Vagina (tissue), 2 donors: ENCODE measurements around the gene PRR14L. TPM values are rescaled to one million over a fixed set of nuclear protein-coding genes. Genes with fewer than 3 reads are reported as not detected.

Experiments
- DNase-seq, 2 donors: peaks; one replicate each; pipeline ENCODE4 v3.0.0-alpha.2; 2017; ENCODE audit errors: extremely low spot score in 2 of 2
- H3K27ac ChIP-seq: fragments of 200-600 bp; sonication (generic); one replicate; pipeline ENCODE4 v1.5.1; 2019
- H3K27me3 ChIP-seq: fragments of 200-600 bp; sonication (generic); one replicate; pipeline ENCODE4 v1.5.1; 2019
- H3K36me3 ChIP-seq, 2 donors: fragments of 200-600 bp; sonication (generic); one replicate each; pipeline ENCODE4 v1.5.1; 2017 to 2019
- H3K4me1 ChIP-seq: fragments of 200-600 bp; sonication (generic); one replicate; pipeline ENCODE4 v1.5.1; 2019
- H3K4me3 ChIP-seq, 2 donors: fragments of 200-600 bp; sonication (generic); 1 replicate in 1 of 2; 2 replicates in 1 of 2; pipeline ENCODE4 v1.5.1; 2016 to 2019
- H3K9me3 ChIP-seq: fragments of 200-600 bp; sonication (generic); one replicate; pipeline ENCODE4 v1.5.1; 2019
- POLR2A ChIP-seq, 2 donors: fragments of 450-650 bp; IDR thresholded peaks; one replicate each; pipeline ENCODE4 v1.6.1; 2017; ENCODE audit warnings: antibody characterized with exemption in 2 of 2, mild to moderate bottlenecking in 2 of 2, moderate library complexity in 2 of 2
- POLR2AphosphoS5 ChIP-seq, 2 donors: sonication (generic); formaldehyde crosslinking; IDR thresholded peaks; one replicate each; pipeline ENCODE4 v1.9.0; 2017; ENCODE audit warnings: antibody characterized with exemption in 2 of 2, mild to moderate bottlenecking in 2 of 2, low read depth in 1 of 2; ENCODE audit not compliant: insufficient read depth in 1 of 2
- intact Hi-C: fragments of 100-400 bp; cut with DNase I; formaldehyde crosslinking; loops from one replicate; pipeline ENCODE4 v1.15.1; 2023
- total RNA-seq: library from RNA; depleted of rRNA; stranded (reverse); fragments of >200 nt; gene quantifications from one replicate; pipeline ENCODE4 v1.2.3, GENCODE V29; 2016
- TF ChIP-seq, protein P1 (sequence below), 3 experiments: fragments of 450-650 bp in 2 of 3; fragments of 200-600 bp in 1 of 3; sonication (generic) in 1 of 3; IDR thresholded peaks; one replicate each; pipeline ENCODE4 v1.5.1; 2017 to 2019; ENCODE audit warnings: antibody characterized with exemption in 3 of 3, mild to moderate bottlenecking in 2 of 3, moderate library complexity in 2 of 3

Gene PRR14L
- total RNA-seq, 1 donor from 2014 or later: 37.3 TPM

DNA sequence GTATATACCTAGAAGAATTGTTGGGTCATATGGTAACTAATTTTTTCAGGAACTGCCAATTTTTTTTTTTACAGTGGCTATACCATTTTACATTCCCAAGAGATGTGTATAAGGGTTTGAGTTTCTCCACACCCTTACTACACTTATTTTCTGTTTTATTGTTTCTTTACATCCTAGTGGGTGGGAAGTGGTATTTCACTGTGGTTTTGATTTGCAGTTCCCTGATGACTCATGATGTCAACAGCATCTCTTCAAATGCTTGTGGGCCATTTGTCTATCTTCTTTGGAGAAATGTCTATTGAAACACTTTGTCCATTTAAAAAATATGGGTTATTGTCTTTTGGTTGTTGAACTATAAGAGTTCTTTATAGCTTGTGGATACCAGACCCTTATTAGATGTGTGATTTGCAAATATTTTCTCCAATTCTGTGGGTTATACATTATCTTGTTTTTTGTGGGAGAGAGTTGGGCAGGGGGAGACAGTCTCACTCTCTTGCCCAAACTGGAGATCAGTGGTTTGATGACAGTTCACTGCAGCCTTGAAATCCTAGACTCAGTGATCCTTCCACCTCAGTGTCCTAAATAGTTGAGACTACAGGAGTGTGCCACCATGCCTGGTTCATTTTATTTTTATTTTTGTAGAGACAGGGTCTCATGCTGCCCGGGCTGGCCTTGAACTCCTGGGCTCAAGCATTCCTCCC is 57.6 kb downstream of the PRR14L start:
- Histone ChIP-seq H3K4me3 (no peak overlapping the region), H3K27ac (no peak overlapping the region), H3K36me3 (peaks cover 0 to 50% of the 10 kb centered on the region in 2 donors), H3K27me3 (no peaks in the 10 kb centered on the region), H3K9me3 (no peaks in the 10 kb centered on the region), H3K4me1 (no peaks in the 10 kb centered on the region)
- DNase-seq: no peak
- intact Hi-C loops: no loop called here
- TF ChIP-seq, protein P1, sequence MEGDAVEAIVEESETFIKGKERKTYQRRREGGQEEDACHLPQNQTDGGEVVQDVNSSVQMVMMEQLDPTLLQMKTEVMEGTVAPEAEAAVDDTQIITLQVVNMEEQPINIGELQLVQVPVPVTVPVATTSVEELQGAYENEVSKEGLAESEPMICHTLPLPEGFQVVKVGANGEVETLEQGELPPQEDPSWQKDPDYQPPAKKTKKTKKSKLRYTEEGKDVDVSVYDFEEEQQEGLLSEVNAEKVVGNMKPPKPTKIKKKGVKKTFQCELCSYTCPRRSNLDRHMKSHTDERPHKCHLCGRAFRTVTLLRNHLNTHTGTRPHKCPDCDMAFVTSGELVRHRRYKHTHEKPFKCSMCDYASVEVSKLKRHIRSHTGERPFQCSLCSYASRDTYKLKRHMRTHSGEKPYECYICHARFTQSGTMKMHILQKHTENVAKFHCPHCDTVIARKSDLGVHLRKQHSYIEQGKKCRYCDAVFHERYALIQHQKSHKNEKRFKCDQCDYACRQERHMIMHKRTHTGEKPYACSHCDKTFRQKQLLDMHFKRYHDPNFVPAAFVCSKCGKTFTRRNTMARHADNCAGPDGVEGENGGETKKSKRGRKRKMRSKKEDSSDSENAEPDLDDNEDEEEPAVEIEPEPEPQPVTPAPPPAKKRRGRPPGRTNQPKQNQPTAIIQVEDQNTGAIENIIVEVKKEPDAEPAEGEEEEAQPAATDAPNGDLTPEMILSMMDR (IDR thresholded peaks at IDR 0.05): no peak
- no peak for TF ChIP-seq POLR2AphosphoS5 (IDR thresholded peaks at IDR 0.05; ENCODE audit: insufficient read depth in 1 of 2, low read depth in 1 of 2)
- TF ChIP-seq POLR2A (IDR thresholded peaks at IDR 0.05): no peak

DNA sequence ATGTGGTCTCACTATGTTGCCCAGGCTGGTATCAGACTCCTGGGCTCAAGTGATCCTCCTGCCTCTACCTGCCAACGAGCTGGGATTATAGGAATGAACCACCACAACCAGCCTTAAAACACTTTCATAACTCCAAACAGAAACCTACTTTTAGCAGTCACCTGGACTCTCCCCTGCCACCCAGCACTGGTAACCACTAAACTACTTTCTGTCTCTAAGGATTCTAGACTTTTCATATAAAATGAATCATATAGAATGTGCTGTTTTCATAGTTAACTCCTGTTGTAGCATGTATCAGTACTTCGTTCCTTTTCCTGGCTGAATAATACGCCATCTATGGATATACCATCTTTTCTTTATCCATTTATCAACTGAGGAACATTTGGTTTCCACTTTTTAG is 58.5 kb downstream of the PRR14L start:
- DNase-seq: no peak
- TF ChIP-seq POLR2A (IDR thresholded peaks at IDR 0.05): no peak
- TF ChIP-seq, protein P1 (IDR thresholded peaks at IDR 0.05): no peak
- no peak for TF ChIP-seq POLR2AphosphoS5 (IDR thresholded peaks at IDR 0.05; ENCODE audit: insufficient read depth in 1 of 2, low read depth in 1 of 2)
- Histone ChIP-seq H3K27ac (no peak overlapping the region), H3K9me3 (no peaks in the 10 kb centered on the region), H3K36me3 (peaks cover 0 to 52% of the 10 kb centered on the region in 2 donors), H3K4me3 (no peak overlapping the region), H3K4me1 (no peaks in the 10 kb centered on the region), H3K27me3 (no peaks in the 10 kb centered on the region)
- intact Hi-C loops: no loop called here

DNA sequence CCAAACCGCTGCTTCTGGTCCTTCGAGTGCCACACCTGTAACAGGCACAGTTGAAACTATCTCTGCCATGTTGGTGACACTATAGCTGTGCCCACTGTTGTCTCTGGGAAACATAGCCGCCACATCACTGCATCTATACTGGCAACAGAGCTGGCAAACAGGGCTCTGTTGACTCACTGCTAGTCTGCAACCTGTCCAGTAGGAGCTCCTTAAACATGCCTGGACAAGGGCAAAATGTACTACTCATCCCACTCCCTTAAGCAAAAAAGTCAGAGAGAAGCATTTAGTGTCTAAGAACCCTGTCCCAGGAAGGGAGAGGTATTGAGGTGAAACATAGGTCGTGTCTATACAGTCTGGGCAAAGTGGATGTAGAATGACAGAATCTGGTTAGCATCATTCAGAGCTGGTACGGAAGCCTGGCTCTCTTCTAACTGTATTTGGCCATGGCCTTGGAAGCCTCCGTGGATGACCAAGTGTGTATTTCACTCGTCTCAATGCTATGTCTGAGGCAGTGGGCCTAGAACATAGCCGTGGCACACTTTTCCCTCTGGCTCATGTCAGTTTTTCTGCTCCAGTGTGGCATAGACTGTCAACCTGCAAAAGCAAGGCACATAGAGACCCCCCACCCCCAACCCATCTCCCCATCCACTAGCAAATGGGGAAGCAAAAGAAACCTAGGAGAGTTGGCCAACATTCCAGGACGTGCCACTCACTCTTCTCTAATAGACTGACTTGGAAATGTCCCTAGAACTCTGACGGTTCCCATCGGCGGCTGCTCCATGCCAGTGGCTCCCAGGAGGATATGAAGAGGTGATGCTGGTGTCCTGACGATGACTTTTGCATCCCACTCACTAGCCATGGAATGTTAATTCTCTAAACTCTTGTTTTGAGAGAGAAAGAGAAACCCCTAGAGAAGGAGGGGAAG is 66.5 kb downstream of the PRR14L start:
- intact Hi-C loops: no loop called here
- Histone ChIP-seq H3K4me1 (peaks cover 23% of the 10 kb centered on the region), H3K27ac (no peak overlapping the region), H3K27me3 (no peaks in the 10 kb centered on the region), H3K4me3 (no peak overlapping the region), H3K36me3 (peaks cover 0 to 41% of the 10 kb centered on the region in 2 donors), H3K9me3 (no peaks in the 10 kb centered on the region)
- no peak for DNase-seq
- TF ChIP-seq POLR2AphosphoS5 (IDR thresholded peaks at IDR 0.05; ENCODE audit: insufficient read depth in 1 of 2, low read depth in 1 of 2): peak in 1 of 2 donors; percentile 76
- TF ChIP-seq POLR2A (IDR thresholded peaks at IDR 0.05): no peak
- TF ChIP-seq, protein P1 (IDR thresholded peaks at IDR 0.05): no peak

DNA sequence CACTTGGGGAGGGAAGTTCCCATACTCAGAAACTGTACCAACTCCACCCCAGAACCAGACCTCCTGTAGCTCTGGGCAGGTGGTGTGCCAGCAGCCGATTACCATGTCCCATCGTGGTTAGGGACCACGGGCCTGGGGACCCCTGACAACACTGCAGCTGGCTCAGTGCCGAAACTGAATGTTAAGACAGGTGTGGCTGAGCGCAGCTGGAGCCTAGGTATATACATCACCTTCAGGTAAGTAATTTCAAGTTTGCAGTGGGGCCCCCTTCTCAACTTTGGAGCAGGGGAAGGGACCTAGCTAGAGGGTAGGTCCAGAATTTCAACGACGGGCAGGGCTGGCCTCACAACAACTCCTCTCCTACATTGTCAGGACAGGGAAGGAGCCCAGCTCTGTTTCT is 67.2 kb downstream of the PRR14L start:
- intact Hi-C loops: no loop called here
- Histone ChIP-seq H3K36me3 (peaks cover 0 to 36% of the 10 kb centered on the region in 2 donors), H3K27ac (no peak overlapping the region), H3K4me1 (peaks cover 23% of the 10 kb centered on the region), H3K4me3 (no peak overlapping the region), H3K27me3 (no peaks in the 10 kb centered on the region), H3K9me3 (no peaks in the 10 kb centered on the region)
- TF ChIP-seq POLR2A (IDR thresholded peaks at IDR 0.05) (no peak), POLR2AphosphoS5 (IDR thresholded peaks at IDR 0.05; ENCODE audit: insufficient read depth in 1 of 2, low read depth in 1 of 2) (no peak)
- TF ChIP-seq, protein P1 (IDR thresholded peaks at IDR 0.05): no peak
- no peak for DNase-seq
